NCI-H2107 treated with DMSO at 0.1 percent for 48 hours (cell line): Measurements from ENCODE around the gene COMT.
"Not testable (repeated sequence)": the region's sequence is repeated elsewhere in the genome, so short reads cannot be mapped to it uniquely, and the experiment has no call there.

Experiments
- DNase-seq: peaks from one replicate; lab custom pipeline; 2025; ENCODE audit not compliant: unreplicated experiment; lab: John Stamatoyannopoulos, UW

Gene COMT

GRCh38 chr22:19928207-19928606 is 13.4 kb upstream of the COMT start:
- no peak for DNase-seq

- DNase-seq, result no peak
Observed at GRCh38 chr22:19929586-19930550, 11.7 kb upstream of the COMT start.

GRCh38 chr22:19930551-19931486 is 10.8 kb upstream of the COMT start:
- no peak for DNase-seq

GRCh38 chr22:19931514-19931913 is 10.1 kb upstream of the COMT start:
- no peak for DNase-seq

GRCh38 chr22:19932367-19933206 is 9.0 kb upstream of the COMT start:
- peak; percentile 38 for DNase-seq

- no peak for DNase-seq
Observed at GRCh38 chr22:19933341-19934241, 8.0 kb upstream of the COMT start.

- DNase-seq, result not testable (repeated sequence)
Observed at GRCh38 chr22:19935123-19935718, 6.4 kb upstream of the COMT start.

GRCh38 chr22:19936513-19936912 is 5.1 kb upstream of the COMT start:
- DNase-seq, result no peak

GRCh38 chr22:19937616-19938473 is 3.7 kb upstream of the COMT start:
- no peak for DNase-seq

GRCh38 chr22:19940536-19941364 is 822 bp upstream of the COMT start:
- no peak for DNase-seq

- DNase-seq, result no peak
Observed at GRCh38 chr22:19942157-19943081, 847 bp downstream of the COMT start.

GRCh38 chr22:19943082-19944026 is 1.8 kb downstream of the COMT start:
- no peak for DNase-seq

GRCh38 chr22:19948057-19948760 is 6.6 kb downstream of the COMT start:
- no peak for DNase-seq

- no peak for DNase-seq
Observed at GRCh38 chr22:19951346-19951745, 9.8 kb downstream of the COMT start.
